SHP77 (cell line): ENCODE results near the gene PKD2L1.
"Not testable (repeated sequence)": the region's sequence is repeated elsewhere in the genome, so short reads cannot be mapped to it uniquely, and the experiment has no call there.

ENCODE experiments used
- DNase-seq, 2 experiments: peaks; one replicate each; lab custom pipeline; 2025; lab: John Stamatoyannopoulos, UW

The PKD2L1 gene

GRCh38 chr10:100333661-100334440, 3.8 kb upstream of the PKD2L1 start:
- no peak for DNase-seq

GRCh38 chr10:100333106-100333505, 3.1 kb upstream of the PKD2L1 start:
- DNase-seq = no peak

GRCh38 chr10:100328198-100328597, 1.8 kb downstream of the PKD2L1 start:
- no peak for DNase-seq

- no peak for DNase-seq
Observed at GRCh38 chr10:100327718-100328009, 2.4 kb downstream of the PKD2L1 start.

- no peak for DNase-seq
Observed at GRCh38 chr10:100327007-100327717, 2.9 kb downstream of the PKD2L1 start.

GRCh38 chr10:100325158-100325557, 4.9 kb downstream of the PKD2L1 start:
- DNase-seq = no peak

- no peak for DNase-seq
Observed at GRCh38 chr10:100319707-100320402, 10.2 kb downstream of the PKD2L1 start.

GRCh38 chr10:100318207-100318606, 11.8 kb downstream of the PKD2L1 start:
- DNase-seq = no peak

GRCh38 chr10:100315615-100316014, 14.4 kb downstream of the PKD2L1 start:
- DNase-seq = no peak

- no peak for DNase-seq
Observed at GRCh38 chr10:100311298-100311697, 18.7 kb downstream of the PKD2L1 start.

- no peak for DNase-seq
Observed at GRCh38 chr10:100307684-100308083, 22.3 kb downstream of the PKD2L1 start.

- DNase-seq = no peak
Observed at GRCh38 chr10:100306861-100307260, 23.2 kb downstream of the PKD2L1 start.

GRCh38 chr10:100304414-100304813, 25.6 kb downstream of the PKD2L1 start:
- no peak for DNase-seq

GRCh38 chr10:100303724-100304319, 26.2 kb downstream of the PKD2L1 start:
- peak in 1 of 2 experiments; percentile 28 for DNase-seq

- DNase-seq = not testable (repeated sequence)
Observed at GRCh38 chr10:100301123-100301522, 28.9 kb downstream of the PKD2L1 start.

GRCh38 chr10:100297242-100297641, 32.8 kb downstream of the PKD2L1 start:
- DNase-seq = no peak

GRCh38 chr10:100293066-100293465, 37.0 kb downstream of the PKD2L1 start:
- DNase-seq = no peak

GRCh38 chr10:100292300-100292699, 37.7 kb downstream of the PKD2L1 start:
- DNase-seq = not testable (repeated sequence)

- DNase-seq = no peak
Observed at GRCh38 chr10:100291356-100291755, 38.7 kb downstream of the PKD2L1 start.

- DNase-seq = no peak
Observed at GRCh38 chr10:100289641-100290040, 40.4 kb downstream of the PKD2L1 start.

- DNase-seq = no peak
Observed at GRCh38 chr10:100288196-100288595, 41.8 kb downstream of the PKD2L1 start.

GRCh38 chr10:100287756-100288155, 42.3 kb downstream of the PKD2L1 start:
- no peak for DNase-seq
